Measurements from ENCODE around the gene KIF6.

KIF6 gene

DNA sequence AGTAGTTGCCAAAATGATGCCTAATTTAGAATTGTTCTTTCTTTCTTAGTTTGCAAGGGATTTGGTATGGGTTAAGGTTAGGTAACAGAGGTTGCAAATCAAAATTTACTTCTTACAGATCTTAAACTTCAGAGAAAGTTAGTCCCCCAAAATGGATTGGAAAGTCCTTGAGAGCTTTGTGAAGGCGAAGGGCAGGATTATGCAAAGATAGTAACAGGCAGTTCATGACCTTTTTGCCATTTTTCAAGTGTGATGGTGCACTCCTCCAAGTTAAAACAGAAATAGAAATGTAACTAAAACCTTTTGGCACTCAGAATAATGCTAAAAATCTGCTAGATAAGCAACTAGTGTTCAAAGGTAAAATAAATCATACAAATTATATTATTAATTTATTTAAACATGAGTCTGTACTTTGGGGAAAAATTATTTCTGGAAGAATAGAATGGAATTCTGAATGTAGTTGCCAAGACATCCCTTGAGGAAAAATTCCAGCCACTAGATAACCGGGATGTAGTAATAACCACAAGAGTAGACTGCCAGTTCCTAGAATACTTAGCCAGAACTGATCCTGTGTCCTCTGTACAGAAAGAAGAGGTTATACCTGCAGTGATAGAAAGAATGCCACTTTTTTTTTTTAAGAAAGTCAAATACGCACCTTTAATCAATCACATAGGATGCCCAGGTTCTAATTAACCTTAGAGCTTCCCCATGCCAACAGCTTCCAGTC lies 35.2 kb upstream of the KIF6 start:
- no peak for TF ChIP-seq CTCF (IDR thresholded peaks at IDR 0.05; ENCODE audit: low read length, missing control alignments)
- no peak overlapping the region for H3K4me3 ChIP-seq (replicated peaks; ENCODE audit: low read depth, low read length)
- peak; percentile 3 for DNase-seq (ENCODE audit: low read depth)

DNA sequence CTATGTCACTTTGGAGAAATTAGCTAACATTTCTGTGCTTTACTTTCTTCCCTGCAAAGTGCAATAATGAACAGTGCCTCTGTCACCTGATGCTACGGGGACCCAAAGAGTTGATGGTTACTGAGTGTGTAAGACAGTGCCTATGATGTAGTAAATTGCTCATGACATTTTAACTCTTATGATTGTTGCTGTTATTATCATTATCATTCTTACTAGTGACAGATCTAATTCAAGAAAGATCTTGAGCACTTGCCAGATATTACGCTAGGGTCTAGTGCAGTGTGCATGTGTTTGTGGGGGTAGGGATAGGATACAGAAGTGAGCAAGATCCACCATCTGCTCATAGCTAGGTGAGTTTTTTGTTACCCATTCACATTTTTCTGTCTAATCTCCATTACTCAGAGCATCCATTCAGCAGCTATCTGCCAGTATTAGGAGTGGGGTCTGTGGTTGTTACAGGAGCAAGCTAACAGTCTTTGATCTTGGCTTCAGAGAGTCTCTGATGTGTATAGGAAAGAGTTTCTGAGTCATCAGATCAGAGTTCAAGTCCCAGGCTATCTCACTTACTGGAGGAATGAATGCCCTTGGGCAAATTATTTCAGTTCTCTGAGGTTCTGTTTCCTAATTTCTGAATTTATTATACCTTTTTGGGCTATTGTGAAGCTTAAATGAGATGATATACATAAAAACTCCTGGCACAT lies 33.8 kb upstream of the KIF6 start:
- H3K4me3 ChIP-seq (replicated peaks; ENCODE audit: low read depth, low read length), result no peak overlapping the region

GRCh38 chr6:39756582-39756981 lies 31.4 kb upstream of the KIF6 start:
- no peak for TF ChIP-seq CTCF (IDR thresholded peaks at IDR 0.05; ENCODE audit: low read length, missing control alignments)
- no peak for DNase-seq (ENCODE audit: low read depth)
- H3K4me3 ChIP-seq (replicated peaks; ENCODE audit: low read depth, low read length), result no peak overlapping the region

More for the DNA sequence above, 33.8 kb upstream of the KIF6 start:
- no peak for TF ChIP-seq CTCF (IDR thresholded peaks at IDR 0.05; ENCODE audit: low read length, missing control alignments)
- no peak for DNase-seq (ENCODE audit: low read depth)

GRCh38 chr6:39755231-39755630 lies 30.0 kb upstream of the KIF6 start:
- peak; percentile 55 for DNase-seq (ENCODE audit: low read depth)
- no peak overlapping the region for H3K4me3 ChIP-seq (replicated peaks; ENCODE audit: low read depth, low read length)
- no peak for TF ChIP-seq CTCF (IDR thresholded peaks at IDR 0.05; ENCODE audit: low read length, missing control alignments)

DNA sequence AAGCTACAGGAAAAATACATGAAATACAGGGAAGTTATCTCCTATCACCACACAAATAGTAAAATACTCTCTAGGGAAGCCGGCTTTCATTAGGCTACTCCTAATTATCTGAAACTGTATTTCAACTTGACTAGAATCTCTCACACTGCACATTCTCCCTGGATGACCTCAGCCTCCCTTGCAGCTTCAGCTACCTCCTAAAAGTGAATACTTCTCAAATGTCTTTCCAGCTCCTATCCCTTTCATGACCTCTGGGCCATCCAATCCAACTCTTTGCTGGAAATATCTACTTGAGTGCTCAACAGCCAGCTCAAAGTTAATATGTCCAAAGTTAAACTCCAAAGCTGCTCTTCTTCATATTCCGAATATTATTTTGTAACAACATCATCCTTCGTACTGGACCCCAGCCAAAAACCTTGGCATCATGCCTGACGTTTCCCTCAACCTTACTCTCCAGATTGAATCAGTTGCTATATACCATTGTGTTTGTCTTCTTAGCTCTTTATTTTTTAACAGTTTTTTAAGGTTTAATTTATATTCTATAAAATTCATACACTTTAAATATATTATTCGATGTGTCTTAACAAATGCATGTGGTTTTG lies 29.4 kb upstream of the KIF6 start:
- no peak overlapping the region for H3K4me3 ChIP-seq (replicated peaks; ENCODE audit: low read depth, low read length)
- peak; percentile 9 for DNase-seq (ENCODE audit: low read depth)
- no peak for TF ChIP-seq CTCF (IDR thresholded peaks at IDR 0.05; ENCODE audit: low read length, missing control alignments)

GRCh38 chr6:39753725-39754045 lies 28.5 kb upstream of the KIF6 start:
- no peak overlapping the region for H3K4me3 ChIP-seq (replicated peaks; ENCODE audit: low read depth, low read length)
- peak; percentile 20 for DNase-seq (ENCODE audit: low read depth)
- no peak for TF ChIP-seq CTCF (IDR thresholded peaks at IDR 0.05; ENCODE audit: low read length, missing control alignments)

All from fibroblast of pulmonary artery (primary cell).